Memory B cell (primary cell): ENCODE measurements around the gene DISP3.
A peak's percentile ranks its signal among the peaks of the same experiment; 100 is the strongest.

Experiments used
- ATAC-seq: fragments of 150-1000 bp; cut with Tn5 transposase; 2 replicates; pipeline ENCODE4 v1.10.0; 2021; ENCODE audit warnings: low read depth, mild to moderate bottlenecking, moderate library complexity
- DNase-seq, 2 donors: peaks; one replicate each; pipeline ENCODE4 v3.0.0; 2022; ENCODE audit warnings: low spot score in 2 of 2
- H3K27ac Mint-ChIP-seq: one replicate; pipeline ENCODE4 v1.8.0; 2022; ENCODE audit warnings: mild to moderate bottlenecking, moderate library complexity, mixed read lengths
- H3K27me3 Mint-ChIP-seq: one replicate; pipeline ENCODE4 v1.8.0; 2022; ENCODE audit warnings: mixed read lengths
- H3K36me3 Mint-ChIP-seq: one replicate; pipeline ENCODE4 v1.8.0; 2022; ENCODE audit warnings: mild to moderate bottlenecking, mixed read lengths
- H3K4me1 Mint-ChIP-seq: one replicate; pipeline ENCODE4 v1.8.0; 2022; ENCODE audit warnings: mixed read lengths
- H3K4me3 Mint-ChIP-seq: one replicate; pipeline ENCODE4 v1.8.0; 2022; ENCODE audit warnings: mild to moderate bottlenecking, moderate library complexity, mixed read lengths
- H3K9me3 Mint-ChIP-seq: one replicate; pipeline ENCODE4 v1.8.0; 2022; ENCODE audit warnings: mixed read lengths

DISP3 gene

GRCh38 chr1:11478571-11479374, at the start of gene DISP3:
DISP3 (plus strand) TSS chr1:11479155; CDS start chr1:11500993, 21,838 bp downstream.
- Mint-ChIP-seq H3K27ac (peak within 1 kb of the TSS; percentile 48), H3K4me3 (peak within 1 kb of the TSS; percentile 76), H3K36me3 (peaks cover 3% of the 10 kb centered on the region), H3K9me3 (peaks cover 2% of the 10 kb centered on the region), H3K27me3 (peaks cover 30% of the 10 kb centered on the region), H3K4me1 (peaks cover 13% of the 10 kb centered on the region)
- ATAC-seq, result peak; percentile 87
- DNase-seq, result peak; percentile 76 to 78

- peaks cover 16% of the 10 kb centered on the region for H3K27me3 Mint-ChIP-seq
- DNase-seq, result no peak
- no peak for ATAC-seq
- peaks cover 3% of the 10 kb centered on the region for H3K4me1 Mint-ChIP-seq
- H3K9me3 Mint-ChIP-seq, result peaks cover 2% of the 10 kb centered on the region
- no peak overlapping the region for H3K27ac Mint-ChIP-seq
- no peaks in the 10 kb centered on the region for H3K36me3 Mint-ChIP-seq
- no peak overlapping the region for H3K4me3 Mint-ChIP-seq
Measured at GRCh38 chr1:11429226-11429625, 49.7 kb upstream of the DISP3 start.

GRCh38 chr1:11429935-11430334, 49.0 kb upstream of the DISP3 start:
- Mint-ChIP-seq H3K27ac (no peak overlapping the region), H3K4me1 (peaks cover 3% of the 10 kb centered on the region), H3K27me3 (peaks cover 16% of the 10 kb centered on the region), H3K9me3 (peaks cover 2% of the 10 kb centered on the region), H3K4me3 (no peak overlapping the region), H3K36me3 (no peaks in the 10 kb centered on the region)
- DNase-seq (no peak), ATAC-seq (no peak)

DNA sequence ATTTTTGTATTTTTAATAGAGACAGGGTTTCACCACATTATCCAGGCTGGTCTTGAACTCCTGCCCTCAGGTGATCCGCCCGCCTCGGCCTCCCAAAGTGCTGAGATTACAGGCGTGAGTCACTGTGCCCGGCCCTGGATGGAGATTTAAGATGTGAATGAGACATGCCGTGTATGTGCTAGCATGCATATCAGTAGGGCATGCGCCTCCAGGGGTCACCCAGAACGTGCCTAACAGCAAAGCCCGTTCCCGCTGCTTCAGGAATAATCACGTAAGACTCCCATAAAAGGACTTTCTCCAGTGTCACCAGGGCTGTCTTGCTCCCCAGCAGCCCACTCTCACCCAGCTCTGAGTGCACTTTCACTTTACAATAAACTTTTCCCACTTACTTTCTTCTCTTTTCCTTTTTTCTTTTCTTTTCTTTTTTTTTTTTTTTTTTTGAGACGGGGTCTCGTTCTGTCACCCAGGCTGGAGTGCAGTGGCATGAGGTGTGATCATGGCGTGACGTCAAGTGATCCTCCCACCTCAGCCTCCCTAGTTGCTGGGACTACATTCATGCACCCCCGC, 46.9 kb upstream of the DISP3 start:
- H3K27me3 Mint-ChIP-seq, result peaks cover 19% of the 10 kb centered on the region
- no peaks in the 10 kb centered on the region for H3K9me3 Mint-ChIP-seq
- H3K4me3 Mint-ChIP-seq, result no peak overlapping the region
- no peaks in the 10 kb centered on the region for H3K36me3 Mint-ChIP-seq
- H3K4me1 Mint-ChIP-seq, result peaks cover 3% of the 10 kb centered on the region
- no peak for ATAC-seq
- no peak for DNase-seq
- H3K27ac Mint-ChIP-seq, result no peak overlapping the region

DNA sequence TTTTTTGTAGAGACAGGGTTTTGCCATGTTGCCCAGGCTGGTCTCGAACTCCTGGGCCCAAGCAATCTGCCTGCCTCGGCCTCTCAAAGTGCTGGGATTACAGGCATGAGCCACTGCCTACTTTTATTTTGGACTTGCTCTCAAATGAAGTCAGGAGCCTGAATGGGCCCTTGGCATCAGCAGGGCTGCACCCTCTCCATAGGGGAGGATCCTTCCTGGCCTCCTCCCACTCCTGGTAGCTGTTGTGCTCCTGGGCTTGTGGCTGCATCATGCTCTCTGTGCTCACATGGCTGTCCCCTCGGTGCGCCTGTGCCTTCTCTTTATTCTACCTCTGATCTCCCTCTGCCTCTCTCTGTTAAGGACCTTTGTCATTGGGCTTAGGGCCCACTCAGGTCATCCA, 46.4 kb upstream of the DISP3 start:
- H3K27ac Mint-ChIP-seq, result no peak overlapping the region
- H3K9me3 Mint-ChIP-seq, result no peaks in the 10 kb centered on the region
- peaks cover 19% of the 10 kb centered on the region for H3K27me3 Mint-ChIP-seq
- H3K36me3 Mint-ChIP-seq, result no peaks in the 10 kb centered on the region
- no peak for ATAC-seq
- peaks cover 3% of the 10 kb centered on the region for H3K4me1 Mint-ChIP-seq
- DNase-seq, result no peak
- no peak overlapping the region for H3K4me3 Mint-ChIP-seq

DNA sequence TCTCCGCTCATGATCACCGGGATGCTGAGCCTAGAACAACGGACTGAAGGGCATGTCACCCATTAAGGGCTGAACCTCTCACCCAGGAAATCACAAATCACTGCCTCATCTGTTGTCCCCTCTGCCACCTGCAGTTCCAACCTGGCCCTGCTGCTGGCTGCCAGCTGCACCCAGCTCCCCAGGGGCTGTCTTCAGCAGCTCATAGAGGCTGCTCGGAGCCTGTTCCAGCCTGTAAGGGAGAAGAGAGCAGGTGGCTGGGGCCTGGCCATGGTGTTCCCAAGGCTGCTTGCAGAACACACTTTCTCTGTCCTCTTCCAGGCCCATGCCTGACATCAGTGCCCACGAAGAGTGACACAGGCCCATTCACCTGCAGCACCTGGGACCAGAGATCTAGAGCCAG, 44.5 kb upstream of the DISP3 start:
- Mint-ChIP-seq H3K4me3 (no peak overlapping the region), H3K36me3 (no peaks in the 10 kb centered on the region), H3K27me3 (peaks cover 21% of the 10 kb centered on the region), H3K9me3 (no peaks in the 10 kb centered on the region), H3K4me1 (peaks cover 3% of the 10 kb centered on the region), H3K27ac (no peak overlapping the region)
- DNase-seq (no peak), ATAC-seq (no peak)

DNA sequence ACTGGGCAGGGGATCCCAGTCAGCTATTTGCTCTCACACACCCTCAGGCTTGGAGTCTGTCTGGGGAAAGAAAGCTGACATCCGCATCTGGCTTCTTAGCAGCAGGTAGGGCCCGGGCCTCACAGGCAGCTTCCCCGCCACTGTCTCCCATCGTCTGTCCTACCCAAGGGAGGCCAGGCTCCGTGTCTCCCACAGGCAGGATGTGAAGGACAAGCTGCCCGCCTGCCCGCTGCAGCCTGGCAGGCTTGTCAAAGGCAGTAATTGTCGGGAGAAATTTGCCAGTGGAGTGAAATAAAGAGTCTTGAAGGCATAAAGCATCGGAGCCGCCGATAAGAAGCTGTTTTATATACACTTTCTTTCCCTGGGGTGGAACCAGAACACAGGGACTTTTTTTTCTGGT, 44.0 kb upstream of the DISP3 start:
- Mint-ChIP-seq H3K27ac (no peak overlapping the region), H3K9me3 (no peaks in the 10 kb centered on the region), H3K4me1 (peaks cover 3% of the 10 kb centered on the region), H3K36me3 (no peaks in the 10 kb centered on the region), H3K27me3 (peaks cover 23% of the 10 kb centered on the region), H3K4me3 (no peak overlapping the region)
- ATAC-seq (no peak), DNase-seq (no peak)

GRCh38 chr1:11438996-11439395, 40.0 kb upstream of the DISP3 start:
- H3K4me3 Mint-ChIP-seq, result no peak overlapping the region
- no peak overlapping the region for H3K27ac Mint-ChIP-seq
- H3K9me3 Mint-ChIP-seq, result no peaks in the 10 kb centered on the region
- H3K36me3 Mint-ChIP-seq, result no peaks in the 10 kb centered on the region
- no peaks in the 10 kb centered on the region for H3K4me1 Mint-ChIP-seq
- no peak for DNase-seq
- peaks cover 32% of the 10 kb centered on the region for H3K27me3 Mint-ChIP-seq
- no peak for ATAC-seq

DNA sequence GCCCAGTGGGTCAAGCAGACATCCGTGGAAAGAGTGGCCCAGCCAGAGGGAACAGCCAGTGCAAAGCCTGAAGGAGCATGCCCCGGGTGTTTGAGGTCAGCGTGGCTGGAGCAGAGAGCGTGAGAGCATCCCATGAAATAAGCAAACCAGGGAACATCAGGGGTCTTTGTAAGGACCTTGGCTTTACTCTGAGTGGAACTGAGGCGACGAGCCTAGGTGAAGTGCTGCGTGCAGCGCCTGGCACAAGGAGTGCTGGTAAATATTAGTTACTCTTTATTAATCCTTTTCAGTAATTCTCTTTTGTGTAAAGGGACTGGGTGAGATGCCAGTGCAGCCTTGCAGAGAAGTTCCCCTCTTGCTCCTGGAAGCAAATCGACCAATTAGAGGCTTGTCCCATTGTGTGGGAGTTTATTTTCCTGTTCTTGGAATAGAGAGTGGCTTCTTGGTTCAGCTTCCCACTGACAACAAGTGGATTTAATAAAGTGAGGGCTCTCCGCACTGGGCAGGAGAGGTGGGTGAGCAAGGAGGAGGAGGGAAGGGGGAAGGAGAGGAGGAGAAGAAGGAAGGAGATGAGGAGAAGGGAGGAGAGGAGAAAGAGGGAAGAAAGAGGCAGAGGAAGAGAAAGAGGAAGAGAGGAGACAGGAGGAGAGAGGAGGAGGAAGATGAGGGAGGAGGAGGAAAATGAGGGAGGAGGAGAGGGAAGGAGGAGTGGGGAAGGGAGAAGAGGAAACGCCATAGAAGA, 37.6 kb upstream of the DISP3 start:
- no peak overlapping the region for H3K4me3 Mint-ChIP-seq
- H3K27ac Mint-ChIP-seq, result no peak overlapping the region
- H3K9me3 Mint-ChIP-seq, result no peaks in the 10 kb centered on the region
- DNase-seq, result no peak
- ATAC-seq, result no peak
- H3K36me3 Mint-ChIP-seq, result no peaks in the 10 kb centered on the region
- peaks cover 41% of the 10 kb centered on the region for H3K27me3 Mint-ChIP-seq
- peaks cover 3% of the 10 kb centered on the region for H3K4me1 Mint-ChIP-seq

DNA sequence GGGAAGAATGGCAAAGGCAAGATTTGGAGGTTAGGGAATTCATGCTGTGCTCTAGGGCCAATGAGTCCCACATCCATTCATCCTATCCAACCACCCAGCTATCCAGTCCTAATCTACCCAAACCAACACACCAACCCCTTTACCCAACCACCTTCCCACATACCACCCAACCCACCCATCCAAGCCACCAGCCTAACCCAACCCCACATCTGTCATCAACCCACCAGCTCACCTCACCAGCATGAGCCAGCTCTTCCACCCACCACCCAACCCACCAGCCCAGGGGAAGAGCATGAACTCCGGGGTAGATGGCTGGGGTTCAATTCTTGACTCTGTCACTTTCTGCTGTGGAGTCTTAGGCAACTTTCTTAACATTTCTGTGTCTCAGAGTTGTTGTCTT, 35.9 kb upstream of the DISP3 start:
- Mint-ChIP-seq H3K4me1 (peaks cover 3% of the 10 kb centered on the region), H3K9me3 (no peaks in the 10 kb centered on the region), H3K36me3 (no peaks in the 10 kb centered on the region), H3K27ac (no peak overlapping the region), H3K27me3 (peaks cover 35% of the 10 kb centered on the region), H3K4me3 (no peak overlapping the region)
- DNase-seq, result no peak
- no peak for ATAC-seq

DNA sequence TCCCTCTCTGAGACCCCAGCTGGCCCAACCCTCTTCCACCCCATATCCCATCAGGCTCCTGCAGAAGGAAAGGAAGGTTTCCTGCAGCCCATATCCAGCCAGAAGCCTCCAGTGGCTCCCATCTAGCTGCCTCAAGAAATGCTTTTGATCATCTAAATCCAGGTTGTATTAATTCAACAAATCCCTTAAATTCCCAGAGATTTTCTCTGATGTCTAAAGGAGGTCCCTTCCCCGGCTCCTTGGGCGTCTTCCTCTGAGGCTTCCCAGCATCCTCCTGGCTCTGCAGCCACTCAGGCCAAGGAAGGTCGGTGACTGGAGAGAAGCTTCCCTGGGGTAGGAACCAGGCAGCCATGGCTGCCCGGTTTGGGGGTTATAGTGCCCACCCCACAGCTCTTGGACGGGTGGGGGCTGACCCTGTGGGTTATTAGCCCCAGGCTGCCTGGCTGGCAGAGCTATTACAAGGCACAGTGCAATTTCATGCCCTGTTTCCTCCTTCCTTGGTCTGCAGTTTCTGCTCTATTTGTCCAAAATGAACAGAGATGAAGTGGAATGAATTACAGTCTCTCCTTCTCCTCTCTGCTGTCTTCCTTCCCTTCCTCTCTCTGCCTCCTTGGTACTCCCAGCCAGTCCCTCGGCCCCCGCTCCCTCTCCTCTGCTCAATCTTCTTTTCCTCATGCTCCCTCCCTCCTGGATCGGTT, 34.8 kb upstream of the DISP3 start:
- no peak overlapping the region for H3K4me3 Mint-ChIP-seq
- H3K27me3 Mint-ChIP-seq, result peaks cover 37% of the 10 kb centered on the region
- no peak overlapping the region for H3K27ac Mint-ChIP-seq
- ATAC-seq (no peak), DNase-seq (no peak)
- H3K9me3 Mint-ChIP-seq, result no peaks in the 10 kb centered on the region
- no peaks in the 10 kb centered on the region for H3K36me3 Mint-ChIP-seq
- H3K4me1 Mint-ChIP-seq, result peaks cover 3% of the 10 kb centered on the region

DNA sequence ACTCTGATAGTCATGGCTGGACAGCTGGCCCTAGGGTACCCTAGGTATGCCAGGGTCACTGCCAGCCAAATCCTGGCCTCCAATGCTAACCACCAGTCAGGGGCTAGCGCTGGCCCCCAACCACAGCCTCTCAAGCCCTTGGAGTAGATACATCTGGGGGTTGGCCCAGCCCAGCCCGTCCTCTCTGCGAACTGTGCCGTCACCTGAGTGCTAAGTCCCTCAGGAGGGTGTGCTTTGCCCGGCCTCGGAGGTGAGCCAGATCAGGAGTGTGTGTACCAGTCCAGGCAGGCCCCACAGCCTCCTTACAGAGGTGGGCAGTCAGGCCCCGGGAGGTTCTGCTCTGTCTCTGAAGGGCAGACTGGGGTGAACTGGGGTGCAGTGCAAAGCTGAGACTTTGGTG, 34.0 kb upstream of the DISP3 start:
- H3K4me1 Mint-ChIP-seq, result peaks cover 3% of the 10 kb centered on the region
- H3K27ac Mint-ChIP-seq, result no peak overlapping the region
- DNase-seq (no peak), ATAC-seq (no peak)
- H3K27me3 Mint-ChIP-seq, result peaks cover 35% of the 10 kb centered on the region
- no peak overlapping the region for H3K4me3 Mint-ChIP-seq
- H3K9me3 Mint-ChIP-seq, result no peaks in the 10 kb centered on the region
- no peaks in the 10 kb centered on the region for H3K36me3 Mint-ChIP-seq

GRCh38 chr1:11447903-11448302, 31.1 kb upstream of the DISP3 start:
- no peaks in the 10 kb centered on the region for H3K36me3 Mint-ChIP-seq
- no peaks in the 10 kb centered on the region for H3K9me3 Mint-ChIP-seq
- ATAC-seq (no peak), DNase-seq (no peak)
- no peak overlapping the region for H3K4me3 Mint-ChIP-seq
- H3K4me1 Mint-ChIP-seq, result peaks cover 3% of the 10 kb centered on the region
- peaks cover 22% of the 10 kb centered on the region for H3K27me3 Mint-ChIP-seq
- H3K27ac Mint-ChIP-seq, result no peak overlapping the region
